ENCODE results near the gene SORCS1.

SORCS1 gene

GRCh38 chr10:106959521-106959920 is 205.0 kb downstream of the SORCS1 start:
- ATAC-seq (replicated peaks; ENCODE audit: extremely low read depth, poor library complexity, severe bottlenecking): no peak
- no peak overlapping the region for H3K27ac Mint-ChIP-seq (ENCODE audit: low read depth)
- peaks cover 13% of the 10 kb centered on the region for H3K9me3 Mint-ChIP-seq
- no peaks in the 10 kb centered on the region for H3K4me1 Mint-ChIP-seq
- H3K36me3 Mint-ChIP-seq (ENCODE audit: insufficient read depth): no peaks in the 10 kb centered on the region
- H3K4me3 Mint-ChIP-seq: no peak overlapping the region
- no peak for DNase-seq (ENCODE audit: low spot score in 2 of 2)
- no peaks in the 10 kb centered on the region for H3K27me3 Mint-ChIP-seq

- Mint-ChIP-seq H3K4me3 (no peak overlapping the region), H3K36me3 (ENCODE audit: insufficient read depth) (no peaks in the 10 kb centered on the region), H3K27me3 (no peaks in the 10 kb centered on the region), H3K9me3 (peaks cover 11% of the 10 kb centered on the region), H3K27ac (ENCODE audit: low read depth) (no peak overlapping the region), H3K4me1 (no peaks in the 10 kb centered on the region)
- ATAC-seq (replicated peaks; ENCODE audit: extremely low read depth, poor library complexity, severe bottlenecking) (no peak), DNase-seq (ENCODE audit: low spot score in 2 of 2) (no peak)
Observed at GRCh38 chr10:106958589-106959361, 205.7 kb downstream of the SORCS1 start.

GRCh38 chr10:106957823-106958588 is 206.5 kb downstream of the SORCS1 start:
- ATAC-seq (replicated peaks; ENCODE audit: extremely low read depth, poor library complexity, severe bottlenecking): no peak
- H3K36me3 Mint-ChIP-seq (ENCODE audit: insufficient read depth): no peaks in the 10 kb centered on the region

GRCh38 chr10:106956216-106956915 is 208.1 kb downstream of the SORCS1 start:
- Mint-ChIP-seq H3K27me3 (no peaks in the 10 kb centered on the region), H3K4me1 (no peaks in the 10 kb centered on the region), H3K36me3 (ENCODE audit: insufficient read depth) (no peaks in the 10 kb centered on the region)

More at GRCh38 chr10:106957823-106958588, 206.5 kb downstream of the SORCS1 start:
- Mint-ChIP-seq H3K4me3 (no peak overlapping the region), H3K27me3 (no peaks in the 10 kb centered on the region), H3K4me1 (no peaks in the 10 kb centered on the region), H3K27ac (ENCODE audit: low read depth) (no peak overlapping the region), H3K9me3 (peaks cover 7% of the 10 kb centered on the region)
- DNase-seq (ENCODE audit: low spot score in 2 of 2): no peak

GRCh38 chr10:106955133-106955532 is 209.4 kb downstream of the SORCS1 start:
- Mint-ChIP-seq H3K27me3 (no peaks in the 10 kb centered on the region), H3K36me3 (ENCODE audit: insufficient read depth) (no peaks in the 10 kb centered on the region), H3K4me3 (no peak overlapping the region), H3K4me1 (no peaks in the 10 kb centered on the region), H3K9me3 (peaks cover under 1% of the 10 kb centered on the region), H3K27ac (ENCODE audit: low read depth) (no peak overlapping the region)
- DNase-seq (ENCODE audit: low spot score in 2 of 2) (no peak), ATAC-seq (replicated peaks; ENCODE audit: extremely low read depth, poor library complexity, severe bottlenecking) (no peak)

More at GRCh38 chr10:106956216-106956915, 208.1 kb downstream of the SORCS1 start:
- no peak for ATAC-seq (replicated peaks; ENCODE audit: extremely low read depth, poor library complexity, severe bottlenecking)
- Mint-ChIP-seq H3K4me3 (no peak overlapping the region), H3K9me3 (no peaks in the 10 kb centered on the region), H3K27ac (ENCODE audit: low read depth) (no peak overlapping the region)
- no peak for DNase-seq (ENCODE audit: low spot score in 2 of 2)

GRCh38 chr10:106952033-106952432 is 212.5 kb downstream of the SORCS1 start:
- ATAC-seq (replicated peaks; ENCODE audit: extremely low read depth, poor library complexity, severe bottlenecking) (no peak), DNase-seq (ENCODE audit: low spot score in 2 of 2) (no peak)
- H3K4me3 Mint-ChIP-seq: no peak overlapping the region
- no peaks in the 10 kb centered on the region for H3K36me3 Mint-ChIP-seq (ENCODE audit: insufficient read depth)
- no peak overlapping the region for H3K27ac Mint-ChIP-seq (ENCODE audit: low read depth)
- H3K4me1 Mint-ChIP-seq: no peaks in the 10 kb centered on the region
- no peaks in the 10 kb centered on the region for H3K27me3 Mint-ChIP-seq
- H3K9me3 Mint-ChIP-seq: peaks cover 5% of the 10 kb centered on the region

- no peaks in the 10 kb centered on the region for H3K4me1 Mint-ChIP-seq
- H3K36me3 Mint-ChIP-seq (ENCODE audit: insufficient read depth): no peaks in the 10 kb centered on the region
- H3K27me3 Mint-ChIP-seq: no peaks in the 10 kb centered on the region
- DNase-seq (ENCODE audit: low spot score in 2 of 2) (no peak), ATAC-seq (replicated peaks; ENCODE audit: extremely low read depth, poor library complexity, severe bottlenecking) (no peak)
- H3K4me3 Mint-ChIP-seq: no peak overlapping the region
- peaks cover 8% of the 10 kb centered on the region for H3K9me3 Mint-ChIP-seq
- H3K27ac Mint-ChIP-seq (ENCODE audit: low read depth): no peak overlapping the region
Observed at GRCh38 chr10:106949680-106950478, 214.6 kb downstream of the SORCS1 start.

- DNase-seq (ENCODE audit: low spot score in 2 of 2) (no peak), ATAC-seq (replicated peaks; ENCODE audit: extremely low read depth, poor library complexity, severe bottlenecking) (no peak)
- Mint-ChIP-seq H3K36me3 (ENCODE audit: insufficient read depth) (no peaks in the 10 kb centered on the region), H3K27ac (ENCODE audit: low read depth) (no peak overlapping the region), H3K27me3 (no peaks in the 10 kb centered on the region), H3K4me3 (no peak overlapping the region), H3K9me3 (peaks cover 8% of the 10 kb centered on the region), H3K4me1 (no peaks in the 10 kb centered on the region)
Observed at GRCh38 chr10:106947643-106948042, 216.9 kb downstream of the SORCS1 start.

GRCh38 chr10:106942035-106942662 is 222.4 kb downstream of the SORCS1 start:
- no peak overlapping the region for H3K4me3 Mint-ChIP-seq
- no peaks in the 10 kb centered on the region for H3K4me1 Mint-ChIP-seq
- ATAC-seq (replicated peaks; ENCODE audit: extremely low read depth, poor library complexity, severe bottlenecking) (no peak), DNase-seq (ENCODE audit: low spot score in 2 of 2) (no peak)
- H3K9me3 Mint-ChIP-seq: peaks cover 8% of the 10 kb centered on the region
- H3K27ac Mint-ChIP-seq (ENCODE audit: low read depth): no peak overlapping the region
- H3K36me3 Mint-ChIP-seq (ENCODE audit: insufficient read depth): no peaks in the 10 kb centered on the region
- no peaks in the 10 kb centered on the region for H3K27me3 Mint-ChIP-seq

GRCh38 chr10:106941297-106942034 is 223.0 kb downstream of the SORCS1 start:
- H3K4me3 Mint-ChIP-seq: no peak overlapping the region

GRCh38 chr10:106938513-106938912 is 226.0 kb downstream of the SORCS1 start:
- Mint-ChIP-seq H3K4me1 (no peaks in the 10 kb centered on the region), H3K9me3 (peaks cover 5% of the 10 kb centered on the region), H3K4me3 (no peak overlapping the region), H3K36me3 (ENCODE audit: insufficient read depth) (no peaks in the 10 kb centered on the region), H3K27ac (ENCODE audit: low read depth) (no peak overlapping the region), H3K27me3 (no peaks in the 10 kb centered on the region)
- no peak for ATAC-seq (replicated peaks; ENCODE audit: extremely low read depth, poor library complexity, severe bottlenecking)
- no peak for DNase-seq (ENCODE audit: low spot score in 2 of 2)

More at GRCh38 chr10:106941297-106942034, 223.0 kb downstream of the SORCS1 start:
- no peaks in the 10 kb centered on the region for H3K4me1 Mint-ChIP-seq
- DNase-seq (ENCODE audit: low spot score in 2 of 2) (no peak), ATAC-seq (replicated peaks; ENCODE audit: extremely low read depth, poor library complexity, severe bottlenecking) (no peak)
- H3K36me3 Mint-ChIP-seq (ENCODE audit: insufficient read depth): no peaks in the 10 kb centered on the region
- H3K27ac Mint-ChIP-seq (ENCODE audit: low read depth): no peak overlapping the region
- peaks cover 5% of the 10 kb centered on the region for H3K9me3 Mint-ChIP-seq
- H3K27me3 Mint-ChIP-seq: no peaks in the 10 kb centered on the region
